ENCODE results near the gene ARL13B. TPM values are rescaled to one million over a fixed set of nuclear protein-coding genes. Genes with fewer than 3 reads are reported as not detected.

Gene ARL13B
- total and polyA plus RNA-seq, 2 of the 8 experiments (the other 6 are each of a cell fraction or from before 2014, with no cell fraction given) = 1.5 to 12.7 TPM

- no peak for FAIRE-seq
- Histone ChIP-seq H2AK5ac (ENCODE audit: low read depth, low read length) (no peak overlapping the region), H3K9ac (replicated peaks in 1 of 4; ENCODE audit: extremely low read depth in 1 of 4, low read depth in 3 of 4, low read length in 3 of 4) (no peak overlapping the region), H2BK120ac (replicated peaks; ENCODE audit: low read depth, low read length) (no peak overlapping the region), H3K36me3 (ENCODE audit: control insufficient read depth in 2 of 4, insufficient read depth in 4 of 4, low read length in 3 of 4) (no peaks in the 10 kb centered on the region), H4K5ac (ENCODE audit: insufficient read length, low read depth, low read length) (no peak overlapping the region), H3K4ac (replicated peaks; ENCODE audit: insufficient read length, low read depth, low read length) (no peak overlapping the region), H3K79me2 (ENCODE audit: control insufficient read depth in 1 of 2, insufficient read depth in 2 of 2, low read length in 2 of 2) (no peaks in the 10 kb centered on the region), H3K18ac (ENCODE audit: extremely low read depth, low read length) (no peak overlapping the region), H4K8ac (ENCODE audit: extremely low read depth, insufficient read depth, low read length) (no peak overlapping the region), H3K23ac (ENCODE audit: insufficient read length) (no peak overlapping the region), H2BK15ac (ENCODE audit: low read length) (no peak overlapping the region), H4K20me1 (replicated peaks in 1 of 2; ENCODE audit: control insufficient read depth in 1 of 2, insufficient read depth in 2 of 2, low read length in 2 of 2) (no peaks in the 10 kb centered on the region), H3K9me3 (ENCODE audit: insufficient read depth in 2 of 2, low read depth in 1 of 2, low read length in 1 of 2) (peaks cover 14 to 23% of the 10 kb centered on the region in 2 experiments; a peak in 2 of 4 replicates), H4K91ac (replicated peaks; ENCODE audit: insufficient read length, low read length) (no peak overlapping the region), H3K56ac (replicated peaks; ENCODE audit: insufficient read length, low read depth, low read length) (no peak overlapping the region), H3K23me2 (ENCODE audit: low read depth, low read length) (peaks cover 2% of the 10 kb centered on the region; the same call in 1 of the 2 replicates), H3K4me2 (ENCODE audit: insufficient read depth in 1 of 2, low read depth in 2 of 2, low read length in 2 of 2) (no peak overlapping the region), H3K4me1 (replicated peaks in 1 of 4; ENCODE audit: control insufficient read depth in 3 of 4, insufficient read depth in 4 of 4, low read length in 3 of 4) (no peaks in the 10 kb centered on the region), H3K14ac (ENCODE audit: insufficient read length) (no peak overlapping the region), H2AFZ (ENCODE audit: low read length) (no peak overlapping the region), H2BK20ac (ENCODE audit: low read length) (no peak overlapping the region), H2BK12ac (ENCODE audit: low read depth, low read length) (no peak overlapping the region), H3K27ac (ENCODE audit: low read depth, low read length) (no peak overlapping the region), H3K4me3 (ENCODE audit: extremely low read depth in 1 of 4, insufficient read depth in 2 of 4, low read depth in 3 of 4, low read length in 4 of 4) (no peak overlapping the region), H3K79me1 (ENCODE audit: low read depth, low read length) (no peaks in the 10 kb centered on the region), H2BK5ac (ENCODE audit: low read depth, low read length) (no peak overlapping the region), H3K27me3 (replicated peaks in 1 of 4; ENCODE audit: control insufficient read depth in 3 of 4, extremely low read depth in 1 of 4, insufficient read depth in 3 of 4, low read length in 3 of 4) (no peaks in the 10 kb centered on the region)
- WGBS, 2 experiments (ENCODE audit: extremely low coverage in 1 of 2, insufficient coverage in 1 of 2, insufficient read length in 1 of 2, insufficient replicate concordance in 2 of 2, low coverage in 1 of 2, low lambda C conversion rate in 2 of 2, missing lambda C conversion rate in 1 of 2) = 88% methylated on average over 1 of the region's 1 CpG; no CpG with 5 or more reads in 1 of the 2 experiments
- DNase-seq (ENCODE audit: low read depth in 1 of 2, low spot score in 2 of 2) = no peak
- CTCF ChIA-PET (ENCODE audit: partially characterized antibody) = interaction anchor here (0.6 to 0.8 kb wide), 2 partner anchors 10 to 27 kb away, joined by 3 to 4 read pairs; no protein-coding TSS in a partner anchor
- POLR2A ChIA-PET (ENCODE audit: partially characterized antibody) = no interaction called here
- TF ChIP-seq SP2 (IDR thresholded peaks at IDR 0.05; ENCODE audit: low read length) (no peak), RNF2 (IDR thresholded peaks at IDR 0.05; ENCODE audit: borderline replicate concordance, low read depth, low read length, missing control alignments, poor library complexity, severe bottlenecking) (no peak), SRF (IDR thresholded peaks at IDR 0.05; ENCODE audit: low read depth, low read length) (no peak), RFX5 (IDR thresholded peaks at IDR 0.05; ENCODE audit: borderline replicate concordance, low read depth, low read length) (no peak), TAF1 (IDR thresholded peaks at IDR 0.05; ENCODE audit: low read depth, low read length) (no peak), EZH2 (IDR thresholded peaks at IDR 0.05; ENCODE audit: low read depth, low read length, severe bottlenecking) (no peak), SIX5 (IDR thresholded peaks at IDR 0.05; ENCODE audit: low read depth, low read length) (no peak), CHD1 (IDR thresholded peaks at IDR 0.05; ENCODE audit: low read depth, low read length) (no peak), SUZ12 (IDR thresholded peaks at IDR 0.05; ENCODE audit: low read length) (no peak), SIN3A (conservative IDR thresholded peaks at IDR 0.05 in 1 of 2, IDR thresholded peaks at IDR 0.05 in 1 of 2; ENCODE audit: low read depth in 1 of 2, low read length in 2 of 2) (no peak), YY1 (IDR thresholded peaks at IDR 0.05; ENCODE audit: low read depth, low read length) (no peak)
- TF ChIP-seq, protein P1, sequence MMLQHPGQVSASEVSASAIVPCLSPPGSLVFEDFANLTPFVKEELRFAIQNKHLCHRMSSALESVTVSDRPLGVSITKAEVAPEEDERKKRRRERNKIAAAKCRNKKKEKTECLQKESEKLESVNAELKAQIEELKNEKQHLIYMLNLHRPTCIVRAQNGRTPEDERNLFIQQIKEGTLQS (IDR thresholded peaks at IDR 0.05; ENCODE audit: insufficient read depth, low read depth, low read length) = no peak
Measured at GRCh38 chr3:93961026-93961425, 18.9 kb upstream of the ARL13B start.
